Mesothelial cell of epicardium (in vitro differentiated cells): Measurements from ENCODE around the gene SHISA3. TPM values are rescaled to one million over a fixed set of nuclear protein-coding genes. Genes with fewer than 3 reads are reported as not detected.

Experiments used
- DNase-seq, 2 experiments: peaks; one replicate each; pipeline ENCODE4 v3.0.0; 2021; ENCODE audit warnings: low spot score in 2 of 2; ENCODE audit not compliant: unreplicated experiment in 2 of 2
- H3K27ac Mint-ChIP-seq: 2 replicates; pipeline ENCODE4 v1.8.0; 2021; ENCODE audit warnings: mixed read lengths
- H3K27me3 Mint-ChIP-seq: 2 replicates; pipeline ENCODE4 v1.8.0; 2021; ENCODE audit warnings: low read depth, mixed read lengths
- H3K36me3 Mint-ChIP-seq: 2 replicates; pipeline ENCODE4 v1.8.0; 2021; ENCODE audit warnings: mixed read lengths
- H3K4me1 Mint-ChIP-seq: 2 replicates; pipeline ENCODE4 v1.8.0; 2021; ENCODE audit warnings: mixed read lengths
- H3K4me3 Mint-ChIP-seq: 2 replicates; pipeline ENCODE4 v1.8.0; 2021; ENCODE audit warnings: mild to moderate bottlenecking, moderate library complexity, mixed read lengths
- H3K9me3 Mint-ChIP-seq: 2 replicates; pipeline ENCODE4 v1.8.0; 2021; ENCODE audit warnings: mixed read lengths
- total RNA-seq: library from RNA; stranded (reverse); gene quantifications from 3 replicates; pipeline ENCODE4 v1.2.1, GENCODE V29; 2021
- TF ChIP-seq, protein P1 (sequence below): fragments of 200-600 bp; sonication (generic); IDR thresholded peaks from one replicate; pipeline ENCODE4 v1.5.0; 2021; ENCODE audit warnings: antibody characterized with exemption; ENCODE audit not compliant: unreplicated experiment

SHISA3 gene
- total RNA-seq, 1 donor from 2014 or later = 3.2 TPM

DNA sequence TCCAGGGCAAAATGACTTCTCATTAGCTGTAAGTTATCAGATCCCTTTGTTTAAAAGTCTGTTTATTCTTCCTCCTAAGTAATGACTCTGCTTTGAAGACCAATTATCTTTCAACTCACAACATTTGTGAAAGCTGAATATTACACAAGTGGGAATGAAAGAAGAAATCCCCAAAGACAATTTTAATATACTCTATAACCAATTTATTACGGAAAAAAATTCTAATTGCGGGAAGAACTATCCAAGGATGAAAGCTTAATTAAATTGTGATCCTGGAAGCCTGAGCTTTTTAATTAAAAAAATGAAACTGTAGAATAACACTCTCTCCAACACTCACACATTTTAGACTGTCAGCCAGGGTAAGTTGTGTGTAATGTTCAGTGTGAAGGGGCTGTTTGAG is 15.6 kb upstream of the SHISA3 start:
- TF ChIP-seq, protein P1, sequence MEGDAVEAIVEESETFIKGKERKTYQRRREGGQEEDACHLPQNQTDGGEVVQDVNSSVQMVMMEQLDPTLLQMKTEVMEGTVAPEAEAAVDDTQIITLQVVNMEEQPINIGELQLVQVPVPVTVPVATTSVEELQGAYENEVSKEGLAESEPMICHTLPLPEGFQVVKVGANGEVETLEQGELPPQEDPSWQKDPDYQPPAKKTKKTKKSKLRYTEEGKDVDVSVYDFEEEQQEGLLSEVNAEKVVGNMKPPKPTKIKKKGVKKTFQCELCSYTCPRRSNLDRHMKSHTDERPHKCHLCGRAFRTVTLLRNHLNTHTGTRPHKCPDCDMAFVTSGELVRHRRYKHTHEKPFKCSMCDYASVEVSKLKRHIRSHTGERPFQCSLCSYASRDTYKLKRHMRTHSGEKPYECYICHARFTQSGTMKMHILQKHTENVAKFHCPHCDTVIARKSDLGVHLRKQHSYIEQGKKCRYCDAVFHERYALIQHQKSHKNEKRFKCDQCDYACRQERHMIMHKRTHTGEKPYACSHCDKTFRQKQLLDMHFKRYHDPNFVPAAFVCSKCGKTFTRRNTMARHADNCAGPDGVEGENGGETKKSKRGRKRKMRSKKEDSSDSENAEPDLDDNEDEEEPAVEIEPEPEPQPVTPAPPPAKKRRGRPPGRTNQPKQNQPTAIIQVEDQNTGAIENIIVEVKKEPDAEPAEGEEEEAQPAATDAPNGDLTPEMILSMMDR = no peak
- Mint-ChIP-seq H3K4me1 (no peaks in the 10 kb centered on the region), H3K27me3 (peaks cover 12% of the 10 kb centered on the region), H3K36me3 (no peaks in the 10 kb centered on the region), H3K4me3 (no peak overlapping the region), H3K9me3 (peaks cover 7% of the 10 kb centered on the region), H3K27ac (no peak overlapping the region)
- DNase-seq = no peak

DNA sequence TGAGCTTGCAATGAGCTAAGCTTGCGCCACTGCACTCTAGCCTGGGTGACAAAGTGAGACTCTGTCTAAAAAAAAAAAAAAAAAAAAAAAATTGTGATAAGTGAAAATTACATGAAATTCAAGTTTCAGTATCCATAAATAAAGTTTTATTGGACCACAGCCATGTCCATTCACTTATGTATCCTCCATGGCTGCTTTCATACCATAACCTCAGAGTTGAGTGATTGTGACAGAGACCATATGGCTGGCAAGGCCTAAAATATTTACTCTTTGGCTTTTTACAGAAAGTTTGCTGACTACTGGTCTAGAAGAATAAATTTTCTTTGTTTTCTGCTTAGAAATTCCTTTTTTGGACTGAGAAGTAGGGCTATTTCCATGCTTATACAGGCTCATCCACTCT is 11.8 kb upstream of the SHISA3 start:
- peaks cover 3% of the 10 kb centered on the region for H3K4me1 Mint-ChIP-seq
- H3K4me3 Mint-ChIP-seq = no peak overlapping the region
- H3K27ac Mint-ChIP-seq = no peak overlapping the region
- TF ChIP-seq, protein P1 = no peak
- H3K36me3 Mint-ChIP-seq = no peaks in the 10 kb centered on the region
- no peak for DNase-seq
- peaks cover 14% of the 10 kb centered on the region for H3K27me3 Mint-ChIP-seq
- H3K9me3 Mint-ChIP-seq = peaks cover 3% of the 10 kb centered on the region

DNA sequence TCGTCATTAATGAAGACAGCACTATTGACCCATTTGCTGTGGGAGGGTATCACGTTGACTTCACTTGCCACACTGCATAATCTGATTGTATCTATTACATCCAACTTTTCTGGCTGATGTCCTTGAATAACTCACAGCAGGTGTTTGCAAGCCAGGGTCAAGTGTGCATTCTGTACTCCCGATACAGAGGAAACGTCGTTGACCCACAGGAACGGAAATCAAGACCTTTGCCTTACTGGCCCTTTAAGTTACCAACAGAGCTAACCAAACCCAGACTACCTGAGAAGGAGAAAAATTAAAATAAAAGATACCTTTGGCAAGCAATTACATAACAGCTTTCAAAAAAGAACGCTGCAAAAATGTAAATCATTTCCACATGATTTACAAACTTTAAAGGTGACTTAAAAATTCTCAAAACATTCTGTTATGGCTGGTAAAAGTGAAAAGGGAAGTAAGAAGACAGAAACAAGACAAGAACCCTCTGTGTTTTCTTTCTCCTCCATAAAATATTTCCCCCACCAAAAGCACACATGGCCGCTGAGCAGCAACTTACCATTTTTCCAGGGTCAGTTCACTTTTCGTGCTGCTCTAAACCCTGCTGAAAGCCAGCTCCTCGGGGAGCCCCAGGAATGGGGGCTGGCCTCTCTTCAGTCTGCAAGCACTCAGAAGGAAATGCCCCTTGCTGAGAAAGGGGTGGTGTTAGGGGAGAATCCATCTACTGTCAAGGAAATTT is 6.5 kb upstream of the SHISA3 start:
- TF ChIP-seq, protein P1 = no peak
- Mint-ChIP-seq H3K9me3 (peaks cover 3% of the 10 kb centered on the region), H3K27ac (peak overlapping the region; percentile 56), H3K4me3 (no peak overlapping the region), H3K27me3 (peaks cover 45% of the 10 kb centered on the region), H3K4me1 (peaks cover 10% of the 10 kb centered on the region), H3K36me3 (no peaks in the 10 kb centered on the region)
- DNase-seq = no peak

DNA sequence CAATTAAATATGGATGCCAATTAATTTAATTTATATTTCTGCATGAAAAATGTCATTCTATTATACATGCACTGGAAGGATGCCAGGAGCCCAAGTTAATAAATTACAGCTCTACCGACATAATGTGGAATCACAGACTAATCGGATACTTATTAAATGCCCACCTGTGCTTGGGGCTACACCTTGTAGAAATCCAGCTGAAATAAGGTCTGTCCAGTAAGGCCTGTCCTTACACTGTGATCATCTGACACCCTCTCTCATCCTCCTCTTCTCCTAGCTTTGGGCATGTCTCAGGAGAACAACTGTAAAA is 6.0 kb upstream of the SHISA3 start:
- peaks cover 11% of the 10 kb centered on the region for H3K4me1 Mint-ChIP-seq
- TF ChIP-seq, protein P1 = no peak
- H3K4me3 Mint-ChIP-seq = no peak overlapping the region
- peaks cover 50% of the 10 kb centered on the region for H3K27me3 Mint-ChIP-seq
- DNase-seq = no peak
- H3K27ac Mint-ChIP-seq = no peak overlapping the region
- peaks cover 3% of the 10 kb centered on the region for H3K9me3 Mint-ChIP-seq
- H3K36me3 Mint-ChIP-seq = no peaks in the 10 kb centered on the region

DNA sequence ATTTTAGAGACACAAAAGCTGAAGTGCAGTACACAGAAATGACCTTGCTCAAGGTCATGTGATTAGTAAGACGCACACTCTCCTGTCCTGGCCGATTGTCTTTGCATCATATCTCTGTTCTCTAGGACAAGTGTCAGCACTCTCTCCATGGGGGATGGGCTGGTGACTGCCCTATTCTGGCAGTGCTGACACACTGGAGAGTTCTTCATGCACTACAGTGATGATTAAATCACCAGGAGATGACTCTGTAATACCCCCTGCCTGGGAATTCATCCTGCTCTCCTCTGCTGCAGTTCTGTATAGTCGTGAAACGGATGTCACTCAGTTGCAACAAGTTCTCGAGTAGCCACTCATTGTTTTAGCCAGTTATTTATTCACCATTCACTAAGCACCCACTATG is 5.3 kb upstream of the SHISA3 start:
- H3K36me3 Mint-ChIP-seq = no peaks in the 10 kb centered on the region
- H3K27me3 Mint-ChIP-seq = peaks cover 57% of the 10 kb centered on the region
- peaks cover 17% of the 10 kb centered on the region for H3K4me1 Mint-ChIP-seq
- H3K9me3 Mint-ChIP-seq = no peaks in the 10 kb centered on the region
- H3K27ac Mint-ChIP-seq = no peak overlapping the region
- TF ChIP-seq, protein P1 = no peak
- no peak overlapping the region for H3K4me3 Mint-ChIP-seq
- no peak for DNase-seq

DNA sequence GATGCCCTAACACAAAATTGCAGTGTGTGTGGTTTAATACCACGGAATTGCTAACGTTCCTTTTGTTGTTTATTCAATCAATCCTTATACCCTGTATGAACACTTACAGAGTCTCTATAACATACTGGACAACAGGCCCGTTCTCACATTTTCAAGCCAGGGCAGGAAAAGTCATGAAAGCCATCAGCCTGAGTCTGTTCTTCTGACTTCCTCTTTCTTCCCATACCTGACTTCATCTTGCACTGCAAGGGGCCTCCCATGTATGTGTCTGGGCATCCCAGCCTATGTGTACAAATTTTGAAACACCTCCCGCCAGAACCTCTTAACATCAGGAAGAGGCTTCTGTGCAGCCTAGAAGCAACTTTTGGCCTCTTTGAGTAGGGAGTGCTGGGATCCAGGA is 4.9 kb upstream of the SHISA3 start:
- H3K4me3 Mint-ChIP-seq = no peak overlapping the region
- peaks cover 61% of the 10 kb centered on the region for H3K27me3 Mint-ChIP-seq
- no peaks in the 10 kb centered on the region for H3K36me3 Mint-ChIP-seq
- peaks cover 21% of the 10 kb centered on the region for H3K4me1 Mint-ChIP-seq
- DNase-seq = no peak
- TF ChIP-seq, protein P1 = no peak
- no peaks in the 10 kb centered on the region for H3K9me3 Mint-ChIP-seq
- H3K27ac Mint-ChIP-seq = no peak overlapping the region
